IMR-90 (cell line): ENCODE measurements around the gene ANKRD11. TPM values are rescaled to one million over a fixed set of nuclear protein-coding genes. Genes with fewer than 3 reads are reported as not detected.

Experiments used
- ATAC-seq: fragments of 200-7000 bp; cut with Tn5 transposase; 2 replicates; pipeline ENCODE4 v1.9.1; 2020; ENCODE audit warnings: low read depth, mild to moderate bottlenecking, moderate library complexity
- BruUV-seq: library from RNA; stranded (reverse); fragments of 400-500 nt; replicated peaks from 2 replicates; lab custom pipeline; 2021; lab: Mats Ljungman, UMichigan
- CTCF ChIA-PET: fragments of 300-600 bp; formaldehyde crosslinking; extraction: SDS; loops from one replicate; lab custom pipeline; 2021; ENCODE audit warnings: antibody characterized with exemption; lab: Yijun Ruan, JAX
- POLR2A ChIA-PET: fragments of 300-600 bp; sonication (Branson Sonifier 250); formaldehyde crosslinking; loops from one replicate; lab custom pipeline; 2022; ENCODE audit warnings: antibody characterized with exemption; ENCODE audit not compliant: unreplicated experiment; lab: Charles Lee
- DNase-seq: peaks from one replicate; pipeline ENCODE4 v3.0.0; 2013
- H2AFZ ChIP-seq: replicated peaks from 2 replicates; pipeline ENCODE3; 2013; ENCODE audit warnings: low read length, mild to moderate bottlenecking; ENCODE audit not compliant: poor library complexity
- H2AK5ac ChIP-seq: 2 replicates; pipeline ENCODE4 v1.6.1; 2013; ENCODE audit warnings: low read depth, low read length, inconsistent platforms
- H2AK9ac ChIP-seq: replicated peaks from 2 replicates; pipeline ENCODE3; 2013; ENCODE audit warnings: mild to moderate bottlenecking, low read depth, low read length, moderate library complexity; ENCODE audit not compliant: poor library complexity
- H2BK120ac ChIP-seq: 2 replicates; pipeline ENCODE4 v1.6.1; 2013; ENCODE audit warnings: low read depth, low read length, inconsistent platforms
- H2BK15ac ChIP-seq: 3 replicates; pipeline ENCODE4 v1.6.1; 2013; ENCODE audit warnings: low read depth, low read length, inconsistent platforms
- H2BK20ac ChIP-seq: 2 replicates; pipeline ENCODE4 v1.6.1; 2013; ENCODE audit warnings: low read depth, mild to moderate bottlenecking, inconsistent platforms, low read length, moderate library complexity
- H2BK5ac ChIP-seq: 2 replicates; pipeline ENCODE4 v1.6.1; 2013; ENCODE audit warnings: mild to moderate bottlenecking, low read depth, low read length, inconsistent platforms; ENCODE audit not compliant: poor library complexity, severe bottlenecking
- H3K14ac ChIP-seq: replicated peaks from 2 replicates; pipeline ENCODE4 v1.6.1; 2013; ENCODE audit warnings: low read depth, low read length, inconsistent platforms
- H3K18ac ChIP-seq: 2 replicates; pipeline ENCODE4 v1.6.1; 2013; ENCODE audit warnings: low read depth, low read length, control low read depth
- H3K23ac ChIP-seq: 2 replicates; pipeline ENCODE4 v1.6.1; 2013; ENCODE audit warnings: low read depth, low read length, inconsistent platforms
- H3K27ac ChIP-seq: 2 replicates; pipeline ENCODE4 v1.5.1; 2013; ENCODE audit warnings: mild to moderate bottlenecking, control low read depth, low read length; ENCODE audit not compliant: insufficient read depth
- H3K27me3 ChIP-seq: 2 replicates; pipeline ENCODE4 v1.6.1; 2013; ENCODE audit warnings: low read length; ENCODE audit not compliant: control insufficient read depth, insufficient read depth
- H3K36me3 ChIP-seq: 2 replicates; pipeline ENCODE4 v1.6.1; 2013; ENCODE audit warnings: low read length, mixed read lengths; ENCODE audit not compliant: control insufficient read depth, insufficient read depth
- H3K4ac ChIP-seq: 2 replicates; pipeline ENCODE4 v1.6.1; 2013; ENCODE audit warnings: low read depth, low read length, inconsistent platforms
- H3K4me1 ChIP-seq: 2 replicates; pipeline ENCODE4 v1.6.1; 2013; ENCODE audit warnings: low read length, mixed read lengths; ENCODE audit not compliant: control insufficient read depth, insufficient read depth
- H3K4me2 ChIP-seq: 2 replicates; pipeline ENCODE4 v1.6.1; 2013; ENCODE audit warnings: low read depth, mild to moderate bottlenecking, control low read depth, low read length, moderate library complexity
- H3K4me3 ChIP-seq: 2 replicates; pipeline ENCODE4 v1.5.1; 2013; ENCODE audit warnings: low read depth, mild to moderate bottlenecking, control low read depth, low read length, moderate library complexity; ENCODE audit not compliant: insufficient read depth
- H3K56ac ChIP-seq: 2 replicates; pipeline ENCODE4 v1.6.1; 2013; ENCODE audit warnings: low read length, inconsistent platforms; ENCODE audit not compliant: insufficient read depth; ENCODE audit errors: extremely low read depth
- H3K79me1 ChIP-seq, 2 experiments: 2 replicates each; pipeline ENCODE4 v1.6.1; 2013; ENCODE audit warnings: low read length in 2 of 2, inconsistent platforms in 1 of 2, low read depth in 1 of 2
- H3K9ac ChIP-seq: 2 replicates; pipeline ENCODE4 v1.6.1; 2013; ENCODE audit warnings: low read depth, low read length, control low read depth
- H3K9me1 ChIP-seq: 2 replicates; pipeline ENCODE4 v1.6.1; 2013; ENCODE audit warnings: low read length, inconsistent platforms; ENCODE audit not compliant: insufficient read depth
- H3K9me3 ChIP-seq: 2 replicates; pipeline ENCODE4 v1.6.1; 2013; ENCODE audit warnings: low read length; ENCODE audit not compliant: control insufficient read depth, insufficient read depth
- H4K20me1 ChIP-seq: 2 replicates; pipeline ENCODE4 v1.6.1; 2013; ENCODE audit warnings: low read length, inconsistent platforms; ENCODE audit not compliant: insufficient read depth
- H4K5ac ChIP-seq: 2 replicates; pipeline ENCODE4 v1.6.1; 2013; ENCODE audit warnings: mild to moderate bottlenecking, low read depth, low read length, control low read depth
- H4K8ac ChIP-seq, 2 experiments: 2 replicates each; pipeline ENCODE4 v1.6.1; 2013; ENCODE audit warnings: low read depth in 2 of 2, low read length in 2 of 2, control low read depth in 1 of 2, inconsistent platforms in 1 of 2
- H4K91ac ChIP-seq: 2 replicates; pipeline ENCODE4 v1.6.1; 2013; ENCODE audit warnings: low read depth, low read length, inconsistent platforms; ENCODE audit not compliant: insufficient read depth
- CHD1 ChIP-seq: IDR thresholded peaks from 2 replicates; pipeline ENCODE4 v1.6.1; 2012; ENCODE audit warnings: low read depth, low read length, improper control_type of control experiment
- MAZ ChIP-seq: IDR thresholded peaks from 2 replicates; pipeline ENCODE4 v1.6.1; 2012; ENCODE audit warnings: low read depth, mild to moderate bottlenecking, low read length, improper control_type of control experiment, moderate library complexity, borderline replicate concordance
- RAD21 ChIP-seq: IDR thresholded peaks from 2 replicates; pipeline ENCODE4 v1.6.1; 2012; ENCODE audit warnings: low read length, improper control_type of control experiment
- RCOR1 ChIP-seq: IDR thresholded peaks from 2 replicates; pipeline ENCODE4 v1.6.1; 2012; ENCODE audit warnings: mild to moderate bottlenecking, low read length, improper control_type of control experiment; ENCODE audit not compliant: insufficient replicate concordance
- WGBS, 2 experiments: methylation state at CpG; one replicate each; pipeline versions ENCODE4 v1.1.5 to v1.1.7; 2013; ENCODE audit warnings: missing lambda C conversion rate in 2 of 2; ENCODE audit not compliant: insufficient read length in 1 of 2; ENCODE audit errors: extremely low coverage in 2 of 2; 5-methylcytosine and 5-hydroxymethylcytosine counted together
- dilution Hi-C: fragments of 300-500 bp; cut with HindIII; formaldehyde crosslinking; loops from one replicate; pipeline ENCODE4 v1.14.3; 2018; ENCODE audit warnings: low sequenced_read_pairs; ENCODE audit not compliant: unreplicated experiment
- in situ Hi-C: fragments of 300-500 bp; cut with MboI; formaldehyde crosslinking; loops from 3 replicates; pipeline ENCODE4 v1.14.3; 2019; ENCODE audit warnings: low sequenced_read_pairs, inconsistent platforms, mixed read lengths
- intact Hi-C: fragments of 100-400 bp; cut with micrococcal nuclease; formaldehyde crosslinking; loops from 2 replicates; pipeline ENCODE4 v1.10.0; 2022
- polyA plus RNA-seq, 3 experiments: library from polyadenylated mRNA; depleted of rRNA; stranded (reverse); fragments of >200 nt; gene quantifications; 2 replicates each; pipeline ENCODE4 v1.2.3, GENCODE V29; 2012; ENCODE audit warnings: low replicate concordance in 1 of 3
- total RNA-seq: library from RNA; depleted of rRNA; stranded (reverse); fragments of >200 nt; gene quantifications from 2 replicates; pipeline ENCODE4 v1.2.3, GENCODE V29; 2012

The ANKRD11 gene
- total and polyA plus RNA-seq, 2 of the 4 experiments (the other 2 are of a cell fraction): 46.8 to 71.9 TPM

GRCh38 chr16:89317729-89318429 lies 172.5 kb downstream of the ANKRD11 start:
- Histone ChIP-seq H2BK5ac (peak overlapping the region; percentile 3), H3K4me2 (no peak overlapping the region), H3K4me3 (no peak overlapping the region), H3K9me1 (peaks cover 77% of the 10 kb centered on the region), H3K23ac (peak overlapping the region; percentile 99; the same call in 1 of the 2 replicates), H4K91ac (no peak overlapping the region), H3K36me3 (peaks cover 19% of the 10 kb centered on the region), H3K4me1 (peaks cover 63% of the 10 kb centered on the region), H3K18ac (no peak overlapping the region), H3K27me3 (no peaks in the 10 kb centered on the region), H3K4ac (peak overlapping the region; percentile 98; the same call in 1 of the 2 replicates), H3K14ac (peak overlapping the region; percentile 96), H2BK120ac (peak overlapping the region; percentile 91; the same call in 1 of the 2 replicates), H2AFZ (no peak overlapping the region), H4K5ac (no peak overlapping the region), H2AK9ac (peak overlapping the region; percentile 23), H3K56ac (no peak overlapping the region), H4K8ac (peak overlapping the region in 1 of 2 experiments; percentile 89; a peak in 1 of 4 replicates), H2BK15ac (no peak overlapping the region; the same call in 2 of the 3 replicates), H3K27ac (0 out of 2 replicates have a peak overlapping the region, but pooled peaks have one; percentile 3), H4K20me1 (peaks cover 97% of the 10 kb centered on the region), H2BK20ac (no peak overlapping the region), H3K9ac (no peak overlapping the region), H3K79me1 (peaks cover 35 to 97% of the 10 kb centered on the region in 2 experiments), H2AK5ac (peak overlapping the region; percentile 99; the same call in 1 of the 2 replicates), H3K9me3 (no peaks in the 10 kb centered on the region)
- POLR2A ChIA-PET: no interaction called here
- in situ Hi-C loops: no loop called here
- BruUV-seq: no TSS peak
- intact Hi-C loops: no loop called here
- CTCF ChIA-PET: no interaction called here
- no peak for DNase-seq
- WGBS, 2 experiments: 93% methylated on average over 21 of the region's 23 CpGs; no CpG with 5 or more reads in 1 of the 2 experiments
- dilution Hi-C loops: no loop called here
- TF ChIP-seq RAD21: no peak
- TF ChIP-seq RCOR1: no peak
- TF ChIP-seq CHD1: no peak
- no peak for TF ChIP-seq MAZ
- no peak for ATAC-seq
